Stimulated activated CD4-positive, alpha-beta T cell treated with anti-CD3 and anti-CD28 coated beads, Interleukin-2, amount 100 ng/mL, for 4 hours (primary cell): ENCODE results near the gene ATXN3.

Experiments
- DNase-seq: peaks from one replicate; pipeline ENCODE4 v3.0.0-alpha.2; 2020; ENCODE audit warnings: low read depth

Gene ATXN3

DNA sequence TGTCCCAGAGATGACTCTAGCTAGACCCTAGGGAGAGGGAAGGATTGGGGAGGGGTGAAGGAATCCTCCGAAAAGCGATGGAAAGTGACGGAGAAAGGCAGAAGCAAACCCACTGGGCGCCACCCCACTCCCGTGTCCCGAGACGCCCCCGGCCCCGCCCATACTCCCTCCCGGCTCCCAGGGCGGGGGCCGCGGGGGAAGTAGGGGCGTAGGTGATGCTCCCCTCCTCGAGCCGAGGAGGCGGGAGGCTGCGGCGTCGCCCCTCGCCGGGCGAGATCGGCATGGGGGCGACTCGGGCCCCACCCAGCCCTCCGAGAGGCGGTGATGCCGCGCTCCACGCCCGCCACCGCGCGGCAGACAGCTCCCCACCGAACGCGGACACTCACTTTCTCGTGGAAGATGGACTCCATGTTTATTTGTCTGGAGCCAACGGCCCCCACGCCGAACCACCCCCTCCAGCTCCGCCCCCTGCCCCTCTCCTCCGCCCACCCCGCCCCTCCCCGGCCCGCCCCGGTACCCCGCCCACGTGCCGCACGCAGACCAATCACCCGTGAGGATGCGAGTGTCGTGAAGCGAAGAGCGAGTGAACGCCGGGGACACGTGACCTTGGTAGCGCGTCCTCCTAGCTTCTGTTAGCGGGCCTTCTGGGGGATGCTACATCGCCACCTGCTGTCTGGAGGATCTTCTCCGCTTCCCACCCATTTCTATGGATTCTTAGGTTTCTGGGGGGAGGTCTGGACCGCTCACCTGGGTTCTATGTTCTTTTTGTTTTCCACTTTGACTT lies at the start of gene ATXN3:
Gene ATXN3 (minus strand): TSS at position 440 of the 784 bp plus-strand sequence. CDS start 30 bp downstream, at position 410.
- peak; percentile 95 for DNase-seq

DNA sequence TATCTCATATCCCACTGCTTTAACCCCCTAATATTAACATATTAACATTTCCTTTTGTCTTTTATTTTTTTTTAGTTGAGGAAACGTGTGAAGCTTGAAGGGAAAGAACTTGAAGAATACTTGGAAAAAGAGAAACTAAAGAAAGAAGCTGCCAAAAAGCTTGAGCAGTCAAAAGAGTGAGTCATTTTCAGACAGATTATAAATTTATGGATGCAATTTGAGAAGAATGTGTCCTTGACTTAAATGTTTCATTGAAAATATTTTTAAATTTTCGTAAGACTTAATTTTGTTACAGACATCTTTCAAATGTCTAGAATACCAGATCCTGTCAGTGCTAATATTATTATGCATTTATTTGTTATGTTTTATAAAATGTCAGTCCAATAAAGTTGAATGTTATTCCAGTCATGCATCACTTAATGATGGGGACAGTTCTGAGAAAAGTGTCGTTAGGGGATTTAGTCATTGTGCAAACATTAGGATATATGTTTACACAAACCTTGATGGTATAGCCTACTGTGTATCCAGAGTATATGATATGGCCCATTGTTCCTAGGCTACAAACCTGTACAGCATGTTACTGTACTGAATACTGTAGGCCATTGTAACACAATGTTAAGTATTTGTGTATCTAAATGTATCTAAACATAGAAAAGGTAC lies 48.0 kb upstream of the ATXN3 start:
- DNase-seq: no peak

DNA sequence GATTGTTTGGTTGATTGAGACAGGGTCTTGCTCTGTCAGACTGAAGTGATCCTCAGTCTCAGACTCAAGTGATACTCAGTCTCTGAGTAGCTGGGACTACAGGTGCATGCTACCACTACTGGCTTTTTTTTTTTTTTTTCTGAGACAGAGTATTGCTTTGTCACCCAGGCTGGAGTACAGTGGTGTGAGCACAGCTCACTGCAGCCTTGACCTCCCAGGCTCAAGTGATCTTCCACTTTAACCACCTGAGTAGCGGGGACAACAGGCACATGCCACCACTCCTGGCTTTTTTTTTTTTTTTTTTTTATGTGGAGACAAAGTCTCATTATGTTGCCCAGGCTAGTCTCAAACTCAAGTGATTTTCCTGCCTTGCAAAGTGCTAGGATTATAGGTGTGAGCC lies 47.2 kb upstream of the ATXN3 start:
- DNase-seq: no peak

DNA sequence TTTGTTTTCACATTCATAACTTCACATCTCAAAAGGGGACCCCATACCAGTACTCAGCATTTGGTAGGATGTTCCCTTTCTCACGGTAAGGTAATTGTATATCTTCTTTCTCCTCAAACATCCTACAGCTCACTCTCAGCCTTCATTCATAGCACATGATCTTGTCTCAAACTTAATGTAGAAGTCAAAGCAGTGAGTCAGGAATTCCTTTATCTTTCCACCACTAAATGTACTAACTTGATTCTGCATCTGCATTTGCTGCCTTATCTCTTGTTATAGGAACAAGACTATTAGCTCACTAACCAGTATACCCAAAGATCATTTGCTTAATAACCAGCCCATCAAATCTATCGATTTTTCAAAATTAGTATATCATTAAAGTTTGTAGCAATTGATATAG lies 38.3 kb upstream of the ATXN3 start:
- DNase-seq: no peak

DNA sequence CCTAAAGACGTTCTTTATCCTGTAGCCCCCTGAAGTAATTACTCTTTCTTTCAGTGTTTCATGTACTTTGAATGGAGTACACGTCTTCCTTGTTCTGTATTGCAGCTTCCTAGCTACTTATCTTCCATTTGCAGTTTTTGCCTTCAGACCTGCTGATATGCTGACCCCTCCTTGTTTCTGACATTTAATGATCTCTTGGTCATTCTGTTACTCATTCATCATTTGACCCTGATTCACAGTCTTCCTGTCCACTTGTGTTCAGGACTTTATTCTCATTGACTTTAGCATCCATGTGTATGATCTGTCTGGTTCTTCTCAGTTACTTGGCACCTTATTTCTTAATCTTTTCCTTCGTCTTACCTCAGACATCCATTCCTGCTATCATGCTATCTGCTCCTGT lies 37.6 kb upstream of the ATXN3 start:
- no peak for DNase-seq

DNA sequence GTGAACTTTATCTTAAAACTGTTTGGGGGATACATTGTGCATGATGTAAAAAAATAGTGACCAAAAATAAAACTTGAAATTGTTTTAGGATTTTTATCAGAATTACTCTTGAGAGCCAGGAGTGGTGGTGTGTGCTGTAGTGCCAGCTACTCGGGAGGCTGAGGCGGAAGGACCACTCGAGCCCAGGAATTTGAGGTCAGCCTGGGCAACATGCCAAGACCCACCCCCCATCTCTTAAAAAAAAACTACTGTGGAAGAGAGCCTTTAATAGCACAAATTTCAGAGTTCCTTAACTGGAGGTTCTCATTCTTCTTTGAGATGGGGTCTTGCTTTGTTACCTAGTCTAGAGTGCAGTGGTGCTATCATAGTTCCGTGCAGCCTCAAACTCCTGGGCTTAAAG lies 36.9 kb upstream of the ATXN3 start:
- no peak for DNase-seq

DNA sequence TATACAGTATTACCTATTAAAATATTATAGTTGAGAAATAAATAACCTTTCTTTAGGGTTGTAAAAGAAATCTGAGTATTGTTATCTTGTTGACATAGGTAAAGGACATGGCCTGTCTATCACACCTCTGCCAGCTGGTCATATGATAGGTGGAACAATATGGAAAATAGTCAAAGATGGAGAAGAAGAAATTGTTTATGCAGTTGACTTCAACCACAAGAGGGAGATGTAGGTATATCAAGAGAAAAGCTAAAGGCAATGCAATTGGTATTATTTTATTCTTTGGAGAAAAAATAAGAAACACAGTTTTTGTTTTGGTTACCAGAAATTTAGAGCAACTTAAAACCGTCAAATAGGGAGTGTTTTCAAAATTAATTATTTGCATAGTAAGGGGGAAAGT lies 28.9 kb upstream of the ATXN3 start:
- DNase-seq: no peak

DNA sequence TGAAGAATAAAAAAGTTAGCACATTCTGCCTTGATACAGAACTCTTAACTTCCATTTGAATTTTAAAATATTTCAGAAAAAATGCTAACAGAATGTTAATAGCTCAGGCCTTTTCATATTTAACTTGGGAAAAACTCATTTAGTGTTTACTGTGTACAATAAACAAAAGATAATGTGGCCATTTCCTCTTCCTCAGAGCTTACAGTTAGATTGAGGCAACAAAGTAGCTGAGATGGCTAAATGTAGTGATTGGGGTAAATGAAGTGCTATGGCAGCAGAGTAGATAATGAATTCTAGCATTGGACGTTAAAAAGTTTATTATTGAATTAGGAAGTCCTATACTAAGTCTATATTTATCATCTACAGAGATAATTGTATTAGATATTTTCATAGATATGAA lies 28.1 kb upstream of the ATXN3 start:
- no peak for DNase-seq

DNA sequence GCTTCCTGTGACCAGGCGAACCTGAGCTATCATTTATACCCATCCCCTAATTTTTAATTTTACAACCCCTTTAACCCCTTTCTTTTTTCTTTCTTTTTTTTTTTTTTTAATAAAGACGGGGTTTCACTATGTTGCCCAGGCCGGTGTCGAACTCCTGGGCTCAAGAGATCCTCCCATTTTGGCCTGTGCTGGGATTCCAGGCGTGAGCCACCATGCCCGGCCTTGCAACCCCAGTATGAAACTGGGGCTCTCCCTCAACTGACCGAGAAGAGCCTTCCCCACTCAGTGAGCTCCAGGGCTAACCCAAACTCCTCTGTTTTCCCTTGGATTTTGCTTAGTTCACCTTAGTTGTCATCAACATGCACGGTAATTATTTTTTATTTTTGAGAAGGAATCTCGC lies 16.4 kb upstream of the ATXN3 start:
- DNase-seq: no peak

DNA sequence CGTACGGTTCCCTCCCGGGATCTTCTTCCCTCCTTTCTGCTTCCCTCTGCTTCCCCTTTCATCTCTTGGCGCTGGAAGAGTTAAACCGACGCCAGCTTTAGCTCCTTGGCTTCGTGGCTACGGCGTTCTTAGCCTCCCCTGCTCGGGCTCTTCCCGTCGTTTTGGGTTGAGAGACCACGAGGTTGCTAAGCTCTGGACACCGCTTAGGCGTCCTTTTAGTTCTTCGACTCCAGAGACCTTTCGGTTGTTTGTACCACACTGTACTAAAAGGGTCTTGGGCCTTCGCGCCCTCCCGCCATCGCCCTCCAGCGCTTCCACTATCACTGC lies 15.9 kb upstream of the ATXN3 start:
- DNase-seq: no peak

DNA sequence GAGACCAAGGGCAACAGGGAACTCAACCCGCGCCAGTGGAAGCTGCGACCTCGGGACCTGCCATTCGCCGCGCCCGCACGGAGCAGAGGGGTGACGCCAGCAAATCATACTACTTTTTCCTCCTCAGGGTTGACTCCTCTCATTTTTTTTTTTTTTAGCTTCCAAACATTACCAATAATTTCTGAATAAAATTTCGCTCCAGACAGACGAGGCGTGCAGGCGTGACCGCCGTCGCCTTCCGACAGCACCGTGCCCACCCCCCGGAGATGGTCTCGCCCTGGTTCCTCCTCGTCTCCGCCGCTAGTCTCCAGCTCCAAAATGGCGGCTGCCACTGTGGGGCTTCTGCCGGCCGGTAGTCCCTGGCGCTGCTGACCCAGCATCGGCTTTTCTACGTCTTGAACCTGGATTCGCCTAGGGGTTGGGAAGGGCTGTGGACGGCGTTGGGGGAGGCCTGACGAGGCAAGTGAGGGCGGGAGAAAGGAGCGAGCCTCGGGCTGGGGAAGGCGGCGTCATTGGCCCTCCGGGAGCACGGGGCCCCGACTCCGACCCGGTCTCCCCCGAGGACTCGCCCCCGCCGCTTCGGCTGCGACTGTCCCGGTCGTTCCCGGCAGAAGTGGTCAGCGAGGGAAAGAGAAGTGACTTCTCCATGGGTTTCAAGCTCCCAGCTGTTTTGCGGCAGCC lies 15.4 kb upstream of the ATXN3 start, which contains the start of the genes CPSF2 and NDUFB1:
Gene CPSF2 (plus strand): TSS at position 300 of the 681 bp plus-strand sequence. CDS start 9,016 bp downstream, outside the sequence.
Gene NDUFB1 (minus strand): TSS at position 37 of the 681 bp plus-strand sequence. CDS start 4,069 bp downstream, outside the sequence.
- peak; percentile 78 for DNase-seq

DNA sequence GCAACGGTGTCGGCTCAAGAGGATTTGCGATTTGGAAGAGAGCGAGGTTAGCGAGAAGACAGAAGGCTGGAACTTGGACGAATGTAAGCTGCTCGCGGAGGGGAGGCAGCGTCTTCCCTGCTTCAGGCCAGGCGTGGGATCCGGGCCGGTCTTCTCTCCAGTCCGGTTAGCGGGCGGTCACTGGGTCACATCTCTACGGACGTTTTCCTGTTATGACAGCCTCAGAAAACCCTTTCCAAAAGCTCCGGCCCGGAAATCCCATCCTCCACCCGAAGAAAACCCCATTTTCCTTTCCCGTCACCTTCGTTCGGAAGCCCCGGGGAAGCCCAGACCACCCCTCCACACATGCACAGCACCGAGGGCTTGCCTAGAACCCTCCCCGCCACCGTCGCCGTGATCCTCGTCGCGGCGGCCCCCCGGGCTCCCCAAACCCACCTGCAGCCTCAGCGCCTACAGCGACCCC lies 14.9 kb upstream of the ATXN3 start:
- no peak for DNase-seq

DNA sequence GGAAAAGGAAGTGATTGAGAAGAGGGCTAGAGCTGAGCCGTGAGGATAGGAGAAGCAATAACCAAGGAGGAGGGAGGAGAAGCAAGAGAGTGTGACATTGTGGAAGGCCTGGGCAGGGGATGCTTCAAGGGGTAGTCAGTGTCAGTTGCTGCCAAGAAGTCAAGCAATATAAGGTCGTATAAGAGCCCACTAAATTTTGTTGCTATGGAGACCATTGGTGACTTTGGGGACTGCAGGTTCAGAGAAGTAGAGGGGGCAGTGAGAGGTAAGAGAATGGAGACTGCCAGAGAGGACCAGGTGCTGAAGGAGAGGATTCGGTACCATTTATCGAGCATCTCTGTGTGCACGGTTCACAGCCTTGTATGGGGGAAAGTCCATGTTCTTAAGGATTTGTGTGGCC lies 3.1 kb upstream of the ATXN3 start:
- no peak for DNase-seq

DNA sequence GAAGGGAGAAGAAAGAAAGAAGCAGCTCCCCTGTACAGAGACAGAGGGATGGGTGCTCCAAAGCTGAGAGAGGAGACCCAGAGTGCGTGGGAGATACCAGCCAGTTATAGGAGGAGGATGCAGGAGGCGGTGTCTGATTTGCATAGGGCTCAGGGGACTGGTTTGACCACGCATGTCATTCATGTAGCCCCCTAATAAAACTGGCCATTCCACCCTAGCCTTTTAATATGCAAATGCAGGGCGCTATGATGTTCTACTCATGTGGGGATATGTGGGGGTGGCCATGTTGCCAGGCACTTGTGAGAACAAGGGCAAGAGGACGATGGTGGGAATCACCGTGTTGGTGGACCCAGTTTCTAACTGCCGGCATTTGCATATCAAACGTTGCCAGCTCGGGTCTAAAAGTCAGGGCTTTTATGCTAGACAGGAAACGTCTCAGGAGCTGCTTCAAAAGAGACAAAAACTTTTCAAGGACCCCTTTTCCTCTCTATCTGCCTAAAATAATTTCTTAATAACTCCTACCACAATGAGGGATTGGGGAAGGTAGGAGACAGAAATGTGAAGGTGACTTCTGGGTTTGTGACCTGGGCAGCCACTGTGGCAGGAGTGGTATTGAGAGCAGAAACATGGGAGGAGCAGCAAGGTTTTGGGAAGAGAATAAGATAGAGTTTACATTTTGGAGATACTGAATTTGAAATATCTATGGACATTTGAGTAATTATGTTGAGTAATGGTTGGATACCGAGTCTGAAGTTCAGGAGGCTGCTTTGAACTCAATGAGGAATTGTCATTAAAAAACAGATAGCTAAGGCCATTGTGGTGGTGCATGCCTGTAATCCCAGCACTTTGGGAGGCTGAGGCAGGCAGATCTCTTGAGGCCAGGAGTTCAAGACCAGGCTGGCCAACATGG lies 2.2 kb upstream of the ATXN3 start:
- no peak for DNase-seq

DNA sequence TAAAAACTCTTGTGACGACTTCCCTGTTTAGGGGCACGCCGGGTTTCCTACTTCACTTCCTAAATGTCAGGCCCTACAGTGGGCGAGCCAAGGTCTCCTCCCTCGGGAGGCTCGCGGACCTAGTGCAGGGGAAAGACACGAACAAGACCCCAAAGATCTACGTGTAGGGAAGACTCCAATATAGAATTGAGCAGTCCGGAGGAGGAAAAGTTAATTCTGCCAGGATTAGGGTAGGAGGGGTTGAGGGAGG lies 564 bp downstream of the ATXN3 start:
- no peak for DNase-seq

DNA sequence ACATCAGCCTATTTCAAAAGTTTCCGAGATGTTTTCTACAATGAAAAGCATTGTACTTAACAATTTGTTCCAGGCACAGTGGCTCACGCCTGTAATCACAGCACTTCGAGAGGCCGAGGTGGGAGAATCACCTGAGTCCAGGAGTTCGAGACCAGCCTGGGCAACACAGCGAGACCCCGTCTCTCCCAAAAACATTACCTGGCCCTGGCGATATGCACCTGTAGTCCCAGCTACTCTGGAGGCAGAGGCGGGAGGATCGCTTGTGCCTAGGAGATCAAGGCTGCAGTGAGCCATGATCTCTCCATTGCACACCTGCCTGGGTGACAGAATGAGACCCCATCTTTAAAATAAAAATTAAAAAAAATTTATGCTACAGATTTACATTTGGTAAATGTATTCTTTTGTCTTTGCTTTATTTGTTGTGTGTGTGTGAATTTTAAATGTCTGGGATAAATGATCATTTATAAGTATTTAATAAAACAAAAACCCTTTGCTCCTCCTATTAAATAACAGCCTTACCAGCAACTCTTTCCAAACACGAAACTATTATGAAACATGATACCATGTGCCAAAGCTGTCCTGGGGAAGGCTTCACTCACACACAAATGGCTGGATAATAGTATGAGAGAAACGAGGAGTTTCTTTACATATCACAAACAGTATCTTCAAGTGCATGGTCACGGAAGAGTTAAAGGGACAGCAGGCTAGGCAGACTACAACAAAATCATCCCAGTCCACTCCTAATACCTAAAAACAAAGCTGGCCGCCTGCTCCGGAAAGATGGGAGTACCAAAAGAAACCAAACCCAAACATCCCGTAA lies 1.1 kb downstream of the ATXN3 start:
- DNase-seq: no peak

DNA sequence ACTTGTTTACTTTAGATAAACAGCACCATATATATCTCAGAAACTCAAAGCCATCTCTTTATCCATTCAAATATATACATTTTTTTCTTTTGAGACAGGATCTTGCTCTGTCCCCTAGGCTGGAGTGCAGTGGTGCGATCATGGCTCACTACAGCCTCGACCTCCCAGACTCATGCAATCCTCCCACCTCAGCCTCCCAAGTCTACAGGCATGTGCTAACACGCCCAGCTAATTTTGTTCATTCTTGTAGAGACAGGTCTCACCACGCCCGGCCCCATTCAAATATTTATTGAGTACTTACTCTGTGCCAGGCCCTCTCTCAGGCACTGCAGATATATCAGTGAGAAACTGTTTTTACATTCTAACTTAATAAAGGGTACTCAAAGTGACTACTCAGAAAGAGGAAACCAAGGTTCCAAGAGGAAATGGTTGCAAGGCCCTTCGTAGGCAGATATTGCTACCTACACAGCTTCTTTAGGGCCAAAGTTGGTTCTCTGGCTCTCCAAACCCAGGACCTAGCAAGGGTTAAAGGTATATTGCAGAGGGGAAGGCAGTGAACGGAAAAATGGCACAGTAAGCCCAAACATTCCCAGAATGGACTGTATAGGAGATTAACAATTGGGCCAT lies 2.9 kb downstream of the ATXN3 start:
- DNase-seq: no peak

DNA sequence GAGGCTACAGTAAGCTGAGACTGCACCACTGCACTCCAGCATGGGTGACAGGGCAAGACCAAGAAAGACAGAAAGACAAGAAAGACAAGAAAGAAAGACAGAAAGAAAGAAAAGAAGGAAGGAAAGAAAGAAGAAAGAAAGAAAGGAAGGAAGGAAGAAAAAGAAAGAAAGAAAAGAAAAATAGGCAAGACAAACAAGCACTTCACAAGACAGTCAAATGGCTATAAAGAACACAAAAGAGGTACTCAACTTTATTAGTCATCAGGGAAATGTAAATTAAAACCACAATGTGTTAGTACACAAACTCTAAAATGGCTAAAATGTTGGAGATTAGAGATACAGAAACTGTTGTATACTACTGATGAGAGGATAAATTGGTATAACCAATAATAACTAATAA lies 6.6 kb downstream of the ATXN3 start:
- DNase-seq: no peak

DNA sequence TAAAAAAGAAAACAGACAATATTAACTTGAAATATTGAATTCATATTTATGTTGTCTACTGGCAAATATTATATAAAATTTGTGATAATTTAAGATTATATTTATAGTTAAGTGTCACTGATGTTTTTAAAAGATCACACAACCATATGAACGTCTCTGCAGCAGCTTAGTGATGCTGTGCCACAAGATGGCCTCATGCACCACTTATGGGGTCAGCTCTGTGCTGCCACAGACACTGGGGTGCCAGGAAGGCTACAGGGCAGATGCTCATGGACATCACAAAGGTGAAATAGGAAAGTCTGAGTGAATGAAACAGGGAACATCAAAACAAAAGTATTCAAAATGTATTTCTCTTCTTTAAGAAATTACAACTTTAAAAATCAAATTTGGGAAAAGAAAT lies 13.1 kb downstream of the ATXN3 start:
- no peak for DNase-seq

DNA sequence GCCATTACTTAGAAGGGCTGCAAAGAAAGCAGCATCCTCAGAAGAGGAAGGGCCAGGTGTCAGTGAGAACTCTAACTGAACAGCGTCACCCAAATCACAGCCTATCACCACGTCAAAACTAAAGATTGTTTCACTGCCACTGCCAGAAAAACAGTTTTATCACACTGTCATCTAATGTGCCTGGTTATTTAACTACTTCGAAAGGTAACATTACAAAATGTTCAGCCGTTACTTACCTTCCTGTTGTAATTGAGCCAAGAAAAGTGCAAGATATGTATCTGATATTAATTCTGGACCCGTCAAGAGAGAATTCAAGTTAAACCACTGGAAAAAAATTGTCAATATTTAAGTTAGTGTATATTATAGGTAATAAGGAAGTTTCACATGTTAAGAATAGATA lies 17.9 kb downstream of the ATXN3 start:
- DNase-seq: no peak

DNA sequence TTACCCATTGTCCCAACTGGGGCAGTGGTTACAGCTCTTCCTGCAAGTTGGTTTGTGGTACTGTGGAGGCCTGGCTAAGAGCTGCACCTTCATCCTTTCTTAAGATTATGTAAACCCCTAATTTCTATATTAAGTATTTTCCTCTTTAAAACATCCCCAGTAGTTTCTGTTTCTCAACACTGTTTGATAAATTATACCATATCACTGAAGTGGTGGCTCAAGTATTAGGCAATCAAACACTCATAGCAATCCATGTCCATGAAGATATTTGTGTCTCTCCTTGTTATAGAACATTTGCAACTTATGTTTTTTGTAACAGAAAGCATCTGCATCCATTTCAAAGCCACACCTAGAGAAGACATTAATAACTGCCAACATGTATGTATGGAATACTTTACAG lies 31.8 kb downstream of the ATXN3 start:
- no peak for DNase-seq
